ENCODE data around the gene FBXO30.

The FBXO30 gene

GRCh38 chr6:145808239-145808638, 6.4 kb downstream of the FBXO30 start:
- TF ChIP-seq ZBTB7A (IDR thresholded peaks at IDR 0.05; ENCODE audit: low read depth) (no peak), FOXM1 (IDR thresholded peaks at IDR 0.05; ENCODE audit: borderline replicate concordance, low read depth) (no peak), CEBPB (IDR thresholded peaks at IDR 0.05) (no peak), RAD21 (IDR thresholded peaks at IDR 0.05; ENCODE audit: low read depth) (no peak), EP300 (IDR thresholded peaks at IDR 0.05; ENCODE audit: borderline replicate concordance) (no peak), NFIC (IDR thresholded peaks at IDR 0.05) (no peak), YY1 (IDR thresholded peaks at IDR 0.05; ENCODE audit: low read depth) (no peak), CREB1 (IDR thresholded peaks at IDR 0.05; ENCODE audit: low read depth) (no peak), EGR1 (IDR thresholded peaks at IDR 0.05) (no peak), MAX (IDR thresholded peaks at IDR 0.05) (no peak), REST (IDR thresholded peaks at IDR 0.05; ENCODE audit: low read depth) (no peak), TEAD4 (IDR thresholded peaks at IDR 0.05) (no peak), USF1 (IDR thresholded peaks at IDR 0.05) (no peak), TCF12 (IDR thresholded peaks at IDR 0.05; ENCODE audit: low read depth) (no peak), TAF1 (IDR thresholded peaks at IDR 0.05; ENCODE audit: low read depth) (no peak)

GRCh38 chr6:145802141-145802540, 12.5 kb downstream of the FBXO30 start:
- TF ChIP-seq ZBTB7A (IDR thresholded peaks at IDR 0.05; ENCODE audit: low read depth): no peak
- no peak for TF ChIP-seq REST (IDR thresholded peaks at IDR 0.05; ENCODE audit: low read depth)
- no peak for TF ChIP-seq EGR1 (IDR thresholded peaks at IDR 0.05)
- TF ChIP-seq RAD21 (IDR thresholded peaks at IDR 0.05; ENCODE audit: low read depth): no peak
- TF ChIP-seq USF1 (IDR thresholded peaks at IDR 0.05): no peak
- TF ChIP-seq CREB1 (IDR thresholded peaks at IDR 0.05; ENCODE audit: low read depth): no peak
- TF ChIP-seq EP300 (IDR thresholded peaks at IDR 0.05; ENCODE audit: borderline replicate concordance): no peak
- TF ChIP-seq TEAD4 (IDR thresholded peaks at IDR 0.05): no peak
- TF ChIP-seq FOXM1 (IDR thresholded peaks at IDR 0.05; ENCODE audit: borderline replicate concordance, low read depth): no peak

- no peak for TF ChIP-seq TAF1 (IDR thresholded peaks at IDR 0.05; ENCODE audit: low read depth)
- TF ChIP-seq CEBPB (IDR thresholded peaks at IDR 0.05): no peak
- TF ChIP-seq REST (IDR thresholded peaks at IDR 0.05; ENCODE audit: low read depth): no peak
- no peak for TF ChIP-seq EGR1 (IDR thresholded peaks at IDR 0.05)
- no peak for TF ChIP-seq YY1 (IDR thresholded peaks at IDR 0.05; ENCODE audit: low read depth)
- no peak for TF ChIP-seq CREB1 (IDR thresholded peaks at IDR 0.05; ENCODE audit: low read depth)
- TF ChIP-seq FOXM1 (IDR thresholded peaks at IDR 0.05; ENCODE audit: borderline replicate concordance, low read depth): no peak
- no peak for TF ChIP-seq USF1 (IDR thresholded peaks at IDR 0.05)
- no peak for TF ChIP-seq MAX (IDR thresholded peaks at IDR 0.05)
- no peak for TF ChIP-seq RAD21 (IDR thresholded peaks at IDR 0.05; ENCODE audit: low read depth)
- no peak for TF ChIP-seq ZBTB7A (IDR thresholded peaks at IDR 0.05; ENCODE audit: low read depth)
- no peak for TF ChIP-seq TCF12 (IDR thresholded peaks at IDR 0.05; ENCODE audit: low read depth)
- no peak for TF ChIP-seq NFIC (IDR thresholded peaks at IDR 0.05)
- TF ChIP-seq TEAD4 (IDR thresholded peaks at IDR 0.05): no peak
- TF ChIP-seq EP300 (IDR thresholded peaks at IDR 0.05; ENCODE audit: borderline replicate concordance): no peak
Measured at GRCh38 chr6:145801021-145801420, 13.6 kb downstream of the FBXO30 start.

GRCh38 chr6:145798530-145798929, 16.1 kb downstream of the FBXO30 start:
- no peak for TF ChIP-seq CEBPB (IDR thresholded peaks at IDR 0.05)
- no peak for TF ChIP-seq EGR1 (IDR thresholded peaks at IDR 0.05)
- no peak for TF ChIP-seq MAX (IDR thresholded peaks at IDR 0.05)
- TF ChIP-seq REST (IDR thresholded peaks at IDR 0.05; ENCODE audit: low read depth): no peak
- TF ChIP-seq EP300 (IDR thresholded peaks at IDR 0.05; ENCODE audit: borderline replicate concordance): no peak
- no peak for TF ChIP-seq ZBTB7A (IDR thresholded peaks at IDR 0.05; ENCODE audit: low read depth)
- no peak for TF ChIP-seq TAF1 (IDR thresholded peaks at IDR 0.05; ENCODE audit: low read depth)
- TF ChIP-seq CREB1 (IDR thresholded peaks at IDR 0.05; ENCODE audit: low read depth): no peak
- TF ChIP-seq YY1 (IDR thresholded peaks at IDR 0.05; ENCODE audit: low read depth): no peak
- TF ChIP-seq NFIC (IDR thresholded peaks at IDR 0.05): no peak
- TF ChIP-seq TEAD4 (IDR thresholded peaks at IDR 0.05): no peak
- no peak for TF ChIP-seq RAD21 (IDR thresholded peaks at IDR 0.05; ENCODE audit: low read depth)
- no peak for TF ChIP-seq USF1 (IDR thresholded peaks at IDR 0.05)
- no peak for TF ChIP-seq FOXM1 (IDR thresholded peaks at IDR 0.05; ENCODE audit: borderline replicate concordance, low read depth)
- no peak for TF ChIP-seq TCF12 (IDR thresholded peaks at IDR 0.05; ENCODE audit: low read depth)

All from Ishikawa (cell line).